Endothelial cell of umbilical vein (primary cell): ENCODE results near the gene KCNG2. TPM values are rescaled to one million over a fixed set of nuclear protein-coding genes. Genes with fewer than 3 reads are reported as not detected.

ENCODE experiments used
- BruUV-seq: library from RNA; stranded (reverse); fragments of 400-500 nt; replicated peaks from 2 replicates; lab custom pipeline; 2021; lab: Mats Ljungman, UMichigan
- CTCF ChIA-PET: fragments of 300-600, 350-600 bp; sonication (Branson Sonifier 250); formaldehyde crosslinking; loops from one replicate; lab custom pipeline; 2021; ENCODE audit warnings: antibody characterized with exemption, inconsistent platforms; lab: Charles Lee
- POLR2A ChIA-PET: fragments of 300-600, 350-600 bp; sonication (Branson Sonifier 250); formaldehyde crosslinking; loops from one replicate; lab custom pipeline; 2021; ENCODE audit warnings: antibody characterized with exemption, inconsistent platforms; lab: Charles Lee
- DNase-seq: peaks from one replicate; pipeline ENCODE4 v3.0.0-alpha.2; 2011; ENCODE audit warnings: low read depth, low spot score
- FAIRE-seq: peaks from 2 replicates; lab custom pipeline; 2011; peaks lifted over from hg19 to GRCh38; lab: Jason Lieb, UNC
- H2AFZ ChIP-seq: 2 replicates; pipeline ENCODE4 v1.6.0; 2012; ENCODE audit warnings: low read depth, low read length, control low read depth, inconsistent platforms
- H3K27ac ChIP-seq: 2 replicates; pipeline ENCODE4 v1.5.1; 2011; ENCODE audit warnings: low read depth, mild to moderate bottlenecking, control low read depth, low read length, moderate library complexity; ENCODE audit not compliant: insufficient read depth
- H3K27me3 ChIP-seq, 2 experiments: 2 replicates each; pipeline versions ENCODE4 v1.6.0 to v1.6.1; 2011; ENCODE audit warnings: low read length in 2 of 2, mixed read lengths in 1 of 2; ENCODE audit not compliant: control insufficient read depth in 2 of 2, insufficient read depth in 2 of 2
- H3K36me3 ChIP-seq, 2 experiments: 2 replicates in 1 of 2; 3 replicates in 1 of 2; pipeline ENCODE4 v1.5.1; 2011; ENCODE audit warnings: low read length in 2 of 2, mild to moderate bottlenecking in 1 of 2, moderate library complexity in 1 of 2; ENCODE audit not compliant: control insufficient read depth in 2 of 2, insufficient read depth in 2 of 2; ENCODE audit errors: extremely low read depth in 1 of 2
- H3K4me1 ChIP-seq: 3 replicates; pipeline ENCODE4 v1.5.1; 2011; ENCODE audit warnings: mild to moderate bottlenecking, low read length; ENCODE audit not compliant: control insufficient read depth, insufficient read depth; ENCODE audit errors: extremely low read depth
- H3K4me2 ChIP-seq: 2 replicates; pipeline ENCODE4 v1.6.1; 2011; ENCODE audit warnings: low read length, control low read depth, mixed read lengths; ENCODE audit not compliant: insufficient read depth
- H3K4me3 ChIP-seq, 3 experiments: fragments of 200-600 bp in 1 of 3; sonication (generic), shearing (Covaris generic) in 1 of 3; replicated peaks in 1 of 3; 2 replicates each; pipeline ENCODE4 v1.5.1; 2011 to 2016; ENCODE audit warnings: control low read depth in 3 of 3, low read length in 3 of 3, mild to moderate bottlenecking in 2 of 3, inconsistent platforms in 1 of 3, low read depth in 1 of 3, moderate library complexity in 1 of 3; ENCODE audit not compliant: insufficient read depth in 1 of 3
- H3K79me2 ChIP-seq: 2 replicates; pipeline ENCODE4 v1.6.0; 2012; ENCODE audit warnings: low read length, inconsistent platforms; ENCODE audit not compliant: control insufficient read depth, insufficient read depth
- H3K9ac ChIP-seq: replicated peaks from 2 replicates; pipeline ENCODE3; 2011; ENCODE audit warnings: low read length, control low read depth; ENCODE audit not compliant: insufficient read depth; ENCODE audit errors: extremely low read depth
- H3K9me1 ChIP-seq: replicated peaks from 3 replicates; pipeline ENCODE4 v1.6.0; 2011; ENCODE audit warnings: mild to moderate bottlenecking, low read length; ENCODE audit not compliant: control insufficient read depth, insufficient read depth; ENCODE audit errors: extremely low read depth
- H3K9me3 ChIP-seq: replicated peaks from 2 replicates; pipeline ENCODE4 v1.5.1; 2012; ENCODE audit warnings: low read length, inconsistent platforms; ENCODE audit not compliant: control insufficient read depth, insufficient read depth
- H4K20me1 ChIP-seq: replicated peaks from 2 replicates; pipeline ENCODE3; 2011; ENCODE audit warnings: mild to moderate bottlenecking, low read length; ENCODE audit not compliant: control insufficient read depth, insufficient read depth; ENCODE audit errors: extremely low read depth
- EZH2 ChIP-seq: IDR thresholded peaks from 2 replicates; pipeline ENCODE4 v1.6.1; 2012; ENCODE audit warnings: borderline replicate concordance, low read depth, mild to moderate bottlenecking, moderate library complexity, low read length, inconsistent platforms; ENCODE audit not compliant: severe bottlenecking
- FOS ChIP-seq: IDR thresholded peaks from 2 replicates; pipeline ENCODE4 v1.6.1; 2011; ENCODE audit warnings: mild to moderate bottlenecking, low read length, moderate library complexity, borderline replicate concordance; ENCODE audit not compliant: insufficient read depth
- GATA2 ChIP-seq: IDR thresholded peaks from 2 replicates; pipeline ENCODE4 v1.7.0; 2011; ENCODE audit warnings: low read depth, mild to moderate bottlenecking, moderate library complexity, mixed read lengths, low read length; ENCODE audit not compliant: insufficient read length, insufficient read depth
- JUN ChIP-seq: IDR thresholded peaks from 2 replicates; pipeline ENCODE4 v1.6.1; 2011; ENCODE audit warnings: borderline replicate concordance, low read depth; ENCODE audit not compliant: insufficient read length, insufficient read depth
- MAX ChIP-seq: IDR thresholded peaks from 2 replicates; pipeline ENCODE4 v1.6.1; 2011; ENCODE audit not compliant: insufficient read depth, insufficient read length
- MYC ChIP-seq: IDR thresholded peaks from one replicate; pipeline ENCODE4 v1.6.1; 2011; ENCODE audit warnings: mild to moderate bottlenecking, low read depth, low read length
- POLR2A ChIP-seq: IDR thresholded peaks from 2 replicates; pipeline ENCODE4 v1.6.1; 2012; ENCODE audit warnings: low read depth, mild to moderate bottlenecking, control low read depth, low read length
- POLR2AphosphoS5 ChIP-seq: IDR thresholded peaks from 2 replicates; pipeline ENCODE4 v1.6.1; 2012; ENCODE audit warnings: low read depth, mild to moderate bottlenecking, control low read depth, low read length, moderate library complexity; ENCODE audit not compliant: insufficient read depth
- dilution Hi-C: fragments of 300-500 bp; cut with MboI; formaldehyde crosslinking; loops from one replicate; pipeline ENCODE4 v1.15.0; 2019; ENCODE audit warnings: low sequenced_read_pairs; ENCODE audit not compliant: extremely low pct_ligation_motif_present
- intact Hi-C: fragments of 100-400 bp; cut with micrococcal nuclease; formaldehyde crosslinking; loops from one replicate; pipeline ENCODE4 v1.10.0; 2022
- polyA plus RNA-seq, 4 experiments: library from polyadenylated mRNA; depleted of rRNA in 3 of 4; stranded (reverse) in 3 of 4; unstranded in 1 of 4; fragments of >200 nt; gene quantifications; 2 replicates each; pipeline versions ENCODE4 v1.2.1 to v1.2.3, GENCODE V29; 2011 to 2012; ENCODE audit warnings: missing spikeins in 1 of 4
- total RNA-seq: library from RNA; stranded (reverse); gene quantifications from 2 replicates; pipeline ENCODE4 v1.2.3, GENCODE V29; 2021
- TF ChIP-seq, protein P1 (sequence below), 2 donors: IDR thresholded peaks; 1 replicate in 1 of 2; 2 replicates in 1 of 2; pipeline ENCODE4 v1.5.1; 2011; ENCODE audit warnings: low read length in 2 of 2, mild to moderate bottlenecking in 2 of 2, moderate library complexity in 2 of 2, control low read depth in 1 of 2, inconsistent platforms in 1 of 2, low read depth in 1 of 2; ENCODE audit not compliant: insufficient read depth in 1 of 2; ENCODE audit errors: extremely low read depth in 1 of 2

KCNG2 gene
- total and polyA plus RNA-seq, 2 donors (not counting 3 experiments of a cell fraction or from before 2014, with no cell fraction given) = not detected

DNA sequence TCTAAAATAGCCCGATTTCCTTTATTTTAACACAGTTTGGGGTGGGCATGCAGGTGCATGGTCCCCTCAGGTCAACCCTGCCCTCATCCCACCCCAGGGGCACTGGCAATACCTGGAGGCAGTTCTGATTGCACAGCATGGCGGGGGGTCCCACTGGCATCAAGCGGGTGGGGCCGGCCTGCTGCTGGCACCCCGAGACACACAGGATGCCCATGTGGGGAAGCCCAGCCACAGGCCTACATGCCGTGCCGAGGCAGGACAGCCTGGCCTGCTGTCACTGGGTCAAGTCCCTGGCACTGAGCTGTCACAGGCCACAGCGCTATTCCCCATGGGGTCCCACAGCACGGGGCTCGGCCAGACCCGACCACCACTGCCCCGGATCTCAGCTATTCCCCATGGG is 11.9 kb upstream of the KCNG2 start:
- FAIRE-seq = no peak
- Histone ChIP-seq H3K9me3 (no peaks in the 10 kb centered on the region), H3K4me1 (no peaks in the 10 kb centered on the region), H3K4me2 (no peak overlapping the region), H3K9ac (no peak overlapping the region), H3K4me3 (no peak overlapping the region), H3K27ac (no peak overlapping the region), H2AFZ (no peak overlapping the region), H3K27me3 (peaks cover 12 to 15% of the 10 kb centered on the region in 2 experiments), H3K79me2 (no peaks in the 10 kb centered on the region), H3K9me1 (no peaks in the 10 kb centered on the region), H3K36me3 (no peaks in the 10 kb centered on the region), H4K20me1 (no peaks in the 10 kb centered on the region)
- TF ChIP-seq POLR2A (no peak), FOS (no peak), MYC (no peak), POLR2AphosphoS5 (no peak), EZH2 (no peak), GATA2 (no peak), JUN (no peak), MAX (no peak)
- TF ChIP-seq, protein P1, sequence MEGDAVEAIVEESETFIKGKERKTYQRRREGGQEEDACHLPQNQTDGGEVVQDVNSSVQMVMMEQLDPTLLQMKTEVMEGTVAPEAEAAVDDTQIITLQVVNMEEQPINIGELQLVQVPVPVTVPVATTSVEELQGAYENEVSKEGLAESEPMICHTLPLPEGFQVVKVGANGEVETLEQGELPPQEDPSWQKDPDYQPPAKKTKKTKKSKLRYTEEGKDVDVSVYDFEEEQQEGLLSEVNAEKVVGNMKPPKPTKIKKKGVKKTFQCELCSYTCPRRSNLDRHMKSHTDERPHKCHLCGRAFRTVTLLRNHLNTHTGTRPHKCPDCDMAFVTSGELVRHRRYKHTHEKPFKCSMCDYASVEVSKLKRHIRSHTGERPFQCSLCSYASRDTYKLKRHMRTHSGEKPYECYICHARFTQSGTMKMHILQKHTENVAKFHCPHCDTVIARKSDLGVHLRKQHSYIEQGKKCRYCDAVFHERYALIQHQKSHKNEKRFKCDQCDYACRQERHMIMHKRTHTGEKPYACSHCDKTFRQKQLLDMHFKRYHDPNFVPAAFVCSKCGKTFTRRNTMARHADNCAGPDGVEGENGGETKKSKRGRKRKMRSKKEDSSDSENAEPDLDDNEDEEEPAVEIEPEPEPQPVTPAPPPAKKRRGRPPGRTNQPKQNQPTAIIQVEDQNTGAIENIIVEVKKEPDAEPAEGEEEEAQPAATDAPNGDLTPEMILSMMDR (IDR thresholded peaks at IDR 0.05; ENCODE audit: extremely low read depth in 1 of 2, insufficient read depth in 1 of 2, low read depth in 1 of 2, low read length in 2 of 2) = no peak
- ChIA-PET POLR2A (no interaction called here), CTCF (no interaction called here)
- BruUV-seq = no TSS peak
- intact Hi-C loops = no loop called here
- DNase-seq = no peak
- dilution Hi-C loops = no loop called here
